ENCODE data around the gene LCNL1.
A peak's percentile ranks its signal among the peaks of the same experiment; 100 is the strongest.

Gene LCNL1

DNA sequence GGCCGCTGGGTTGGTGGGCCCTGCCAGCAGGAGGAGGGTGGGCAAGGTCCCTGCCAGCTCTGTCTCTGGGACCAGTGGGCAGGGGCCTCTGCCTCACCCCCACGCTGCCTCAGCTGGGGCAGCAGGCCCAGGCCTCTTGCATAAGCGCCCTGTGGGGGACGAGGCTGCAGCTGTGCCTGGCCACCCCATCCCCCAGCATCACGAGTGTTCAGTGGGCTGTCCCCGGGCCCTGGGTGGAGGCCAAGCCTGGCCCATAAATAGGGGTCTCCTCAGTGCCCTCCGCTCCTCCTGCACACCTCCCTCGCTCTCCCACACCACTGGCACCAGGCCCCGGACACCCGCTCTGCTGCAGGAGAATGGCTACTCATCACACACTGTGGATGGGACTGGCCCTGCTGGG, 5.6 kb upstream of the LCNL1 start, which contains the start of gene PTGDS:
Gene PTGDS (plus strand): TSS at position 282 of the 400 bp plus-strand sequence. CDS start 75 bp downstream, at position 357.
- no peak for DNase-seq

GRCh38 chr9:136977649-136978072, 5.1 kb upstream of the LCNL1 start:
- no peak for DNase-seq

DNA sequence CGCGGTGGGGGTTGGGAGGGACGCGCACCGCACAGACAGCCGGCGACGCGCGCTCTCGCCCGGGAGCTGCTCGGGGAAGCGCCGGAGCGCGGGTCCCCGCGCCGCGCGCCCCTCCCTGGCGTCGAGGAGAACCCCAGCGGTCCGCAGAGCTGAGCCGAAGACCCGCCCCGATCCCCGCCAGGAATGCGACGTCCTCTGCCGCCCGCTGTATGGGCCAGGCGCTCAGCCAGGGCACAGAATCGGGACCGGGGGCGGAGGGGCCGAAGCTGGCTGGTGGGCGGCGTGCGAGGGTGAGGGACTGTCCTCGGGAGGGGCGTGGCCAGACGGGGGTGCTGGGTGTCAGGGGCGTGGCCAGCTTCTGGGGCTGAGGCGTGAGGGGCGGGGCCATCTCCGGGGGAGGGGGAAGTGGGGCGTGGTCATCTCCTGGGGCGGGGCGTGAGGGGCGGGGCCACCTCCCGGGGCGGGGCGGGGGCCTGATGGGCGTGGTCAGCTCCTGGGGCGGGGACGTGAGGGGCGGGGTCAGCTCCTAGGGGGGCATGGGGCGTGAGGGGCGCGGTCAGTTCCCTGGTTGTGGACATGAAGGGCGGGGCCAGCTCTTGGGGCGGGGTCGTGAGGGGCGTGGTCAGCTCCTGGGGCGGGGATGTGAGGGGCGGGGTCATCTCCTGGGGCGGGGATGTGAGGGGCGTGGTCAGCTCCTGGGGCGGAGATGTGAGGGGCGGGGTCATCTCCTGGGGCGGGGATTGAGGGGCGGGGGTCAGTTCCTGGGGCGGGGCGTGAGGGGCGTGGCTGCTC, 4.5 kb upstream of the LCNL1 start:
- DNase-seq, result no peak

DNA sequence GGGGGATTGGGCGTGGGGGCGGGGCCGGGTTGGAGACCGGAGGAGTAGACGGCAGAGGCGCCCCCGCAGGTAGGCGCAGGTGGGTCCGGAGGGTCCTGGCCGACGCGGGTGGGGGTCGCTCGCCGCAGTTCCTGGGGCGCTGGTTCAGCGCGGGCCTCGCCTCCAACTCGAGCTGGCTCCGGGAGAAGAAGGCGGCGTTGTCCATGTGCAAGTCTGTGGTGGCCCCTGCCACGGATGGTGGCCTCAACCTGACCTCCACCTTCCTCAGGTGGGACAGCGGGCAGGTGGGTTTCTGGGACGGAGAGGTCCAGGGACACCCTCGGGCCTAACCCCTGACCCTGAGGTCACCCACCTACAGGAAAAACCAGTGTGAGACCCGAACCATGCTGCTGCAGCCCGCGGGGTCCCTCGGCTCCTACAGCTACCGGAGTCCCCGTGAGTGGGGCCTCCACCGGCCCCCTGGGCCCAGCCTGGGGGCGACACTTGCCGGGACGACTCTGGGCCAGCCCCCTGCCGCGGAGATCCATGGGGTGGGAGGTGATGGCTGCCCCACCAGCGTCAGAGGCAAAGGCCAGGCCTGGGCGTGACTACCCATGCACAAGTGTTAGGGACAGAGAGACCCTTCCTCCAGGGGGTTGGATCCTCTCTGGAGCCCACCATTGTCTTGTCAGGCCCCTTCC, 3.8 kb upstream of the LCNL1 start:
- DNase-seq, result no peak

- DNase-seq, result no peak
These were observed 2.8 kb upstream of the LCNL1 start for GRCh38 chr9:136979769-136980587.

- DNase-seq, result no peak
These were observed 1.9 kb upstream of the LCNL1 start for GRCh38 chr9:136980669-136981478.

DNA sequence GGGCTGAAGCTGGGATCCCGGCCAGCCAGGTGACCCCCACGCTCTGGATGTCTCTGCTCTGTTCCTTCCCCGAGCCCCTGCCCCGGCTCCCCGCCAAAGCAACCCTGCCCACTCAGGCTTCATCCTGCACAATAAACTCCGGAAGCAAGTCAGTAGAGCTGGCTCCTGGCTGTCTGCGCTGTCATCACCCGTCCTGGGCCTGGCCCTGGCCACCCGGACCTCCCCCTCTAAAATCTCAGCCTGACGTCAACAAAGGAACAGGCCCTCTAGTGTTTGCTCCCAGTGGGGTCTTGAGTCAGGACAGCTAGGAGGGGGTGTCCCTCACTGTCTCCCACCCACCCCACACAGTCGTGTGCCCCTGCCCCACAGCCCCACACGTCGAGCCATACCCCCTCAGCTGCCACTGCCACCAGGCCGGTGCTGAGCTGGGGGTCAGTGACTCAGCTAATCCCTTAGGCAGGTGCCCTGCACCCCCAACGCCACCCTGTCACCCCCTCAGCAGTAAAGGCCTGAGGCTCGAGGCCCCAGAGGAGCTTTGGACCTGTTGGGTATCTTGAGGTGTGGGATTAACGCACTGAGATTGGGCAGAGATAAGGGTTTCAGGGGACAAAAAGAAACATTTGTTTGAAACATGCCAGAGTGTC, 1.1 kb upstream of the LCNL1 start:
- DNase-seq, result no peak

DNA sequence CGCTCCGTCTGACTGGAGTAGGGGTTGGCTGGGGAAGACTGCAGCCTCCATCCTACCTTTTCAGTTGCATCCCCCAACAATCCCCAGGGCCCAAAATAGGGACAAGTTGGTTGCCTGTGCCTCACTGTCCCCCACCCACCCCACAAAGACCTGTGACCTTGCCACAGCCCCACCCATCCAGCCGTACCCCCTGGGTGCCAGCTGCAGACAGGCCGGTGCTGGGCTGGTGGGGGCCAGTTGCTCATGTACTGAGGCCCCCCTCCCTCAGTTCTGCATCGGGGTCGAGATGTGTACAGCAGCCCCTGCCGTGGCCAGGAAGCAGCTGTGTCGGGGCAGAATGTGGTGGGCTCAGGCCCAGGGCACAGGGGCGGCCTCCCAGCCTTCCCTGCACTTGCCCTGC, 374 bp downstream of the LCNL1 start:
- no peak for DNase-seq

GRCh38 chr9:136983656-136984314, 992 bp downstream of the LCNL1 start:
- DNase-seq, result no peak

GRCh38 chr9:136984464-136985026, 1.8 kb downstream of the LCNL1 start:
- no peak for DNase-seq

- no peak for DNase-seq
These were observed 2.3 kb downstream of the LCNL1 start for GRCh38 chr9:136985027-136985602.

DNA sequence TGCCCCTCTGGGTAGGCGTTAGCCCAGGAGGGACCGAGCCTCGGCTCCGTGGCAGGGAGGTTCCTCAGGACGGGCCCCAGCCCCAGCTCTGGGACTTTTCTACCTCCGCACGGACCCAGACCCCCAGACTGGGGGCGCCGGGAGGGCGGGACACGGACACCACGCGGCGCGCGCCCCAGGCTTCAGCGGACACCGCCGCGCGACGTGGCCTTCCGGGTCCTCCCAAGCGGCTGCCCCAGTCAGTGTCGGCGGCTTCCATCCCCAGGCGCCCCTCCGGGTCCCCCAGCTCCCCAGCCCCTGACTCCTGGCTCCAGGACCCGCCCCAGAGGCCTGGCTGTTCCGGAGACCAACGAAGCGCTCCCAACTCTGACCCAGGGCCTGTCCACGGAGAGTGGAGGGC, 3.1 kb downstream of the LCNL1 start:
- no peak for DNase-seq

- no peak for DNase-seq
These were observed 6.1 kb downstream of the LCNL1 start for GRCh38 chr9:136988872-136989271.

DNA sequence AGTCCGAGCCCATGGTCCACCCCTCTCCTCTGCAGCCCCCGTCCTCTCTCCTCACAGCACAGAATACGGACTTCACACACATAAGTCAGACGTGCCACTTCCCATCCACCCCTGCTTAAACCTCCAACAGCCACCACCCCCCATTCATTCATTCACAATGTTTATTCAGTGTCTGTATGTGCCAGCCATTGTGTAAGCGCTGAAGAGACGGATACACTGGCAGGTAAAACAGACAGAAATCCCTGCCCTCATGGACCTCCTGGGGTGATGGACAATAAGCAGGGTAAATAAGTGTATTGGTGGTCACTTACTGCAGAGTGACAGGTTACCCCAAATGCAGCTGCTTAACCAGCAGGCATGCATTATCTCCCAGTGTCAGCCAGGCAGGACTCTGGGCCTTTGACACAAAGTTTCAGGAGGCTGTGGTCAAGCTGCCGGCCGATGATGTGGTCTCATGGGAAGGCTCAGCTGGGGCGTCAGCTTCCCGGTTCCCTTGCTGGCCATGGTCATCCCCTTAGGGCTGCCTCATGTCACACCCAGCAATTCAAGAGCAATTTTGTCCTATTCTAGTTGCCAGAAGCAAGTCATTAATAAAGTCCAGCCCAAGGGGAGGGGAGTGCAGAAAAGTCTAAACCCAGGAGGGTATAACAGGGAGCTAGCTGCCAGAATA, 7.6 kb downstream of the LCNL1 start:
- DNase-seq, result no peak

GRCh38 chr9:136991993-136992818, 9.4 kb downstream of the LCNL1 start, which contains the start of gene PAXX:
TSS of gene PAXX (plus strand) at chr9:136992422. CDS start at chr9:136992444, 22 bp downstream.
- peak; percentile 81 for DNase-seq

GRCh38 chr9:136992819-136993369, 10.1 kb downstream of the LCNL1 start:
- DNase-seq, result no peak

GRCh38 chr9:136994180-136994887, 11.5 kb downstream of the LCNL1 start:
- DNase-seq, result no peak

DNA sequence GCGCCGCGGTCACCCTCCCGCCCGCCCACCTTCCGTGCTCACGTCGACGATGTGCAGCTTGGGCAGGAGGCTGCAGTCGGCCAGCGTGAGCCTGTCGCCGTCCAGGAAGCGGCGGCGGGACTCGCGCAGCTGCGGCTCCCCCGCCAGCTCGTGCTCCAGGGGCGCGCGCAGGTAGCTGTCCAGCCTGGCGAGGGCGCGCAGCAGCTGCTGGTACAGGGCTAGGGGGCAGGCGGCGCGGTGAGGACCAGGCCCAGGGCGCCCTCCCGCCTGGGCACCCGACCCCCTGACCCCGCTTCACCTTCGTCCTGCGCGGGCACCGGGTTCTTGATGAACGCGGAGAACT, 12.1 kb downstream of the LCNL1 start:
- no peak for DNase-seq

Measured in KG1 (cell line).